SU-DHL-6 (cell line): Measurements from ENCODE around the gene ZCCHC7.

ENCODE experiments used
- H2AFZ ChIP-seq: fragments of 200-600 bp; sonication (generic); 2 replicates; pipeline ENCODE4 v1.6.1; 2014; ENCODE audit warnings: low read depth, mild to moderate bottlenecking, moderate library complexity, mixed read lengths, antibody characterized with exemption, low read length; ENCODE audit not compliant: severe bottlenecking
- H3F3A ChIP-seq: fragments of 200-600 bp; shearing (Covaris generic); 2 replicates; pipeline ENCODE4 v1.6.0; 2016; ENCODE audit warnings: antibody characterized with exemption, mild to moderate bottlenecking; ENCODE audit not compliant: insufficient read depth
- H3K27ac ChIP-seq: fragments of 200-600 bp; sonication (generic); 2 replicates; pipeline ENCODE4 v1.5.1; 2016; ENCODE audit warnings: low read depth, mild to moderate bottlenecking, low read length, moderate library complexity, mixed read lengths
- H3K27me3 ChIP-seq: fragments of 200-600 bp; sonication (generic), shearing (Covaris generic); 2 replicates; pipeline ENCODE4 v1.6.0; 2014; ENCODE audit warnings: mild to moderate bottlenecking, low read length
- H3K36me3 ChIP-seq: fragments of 200-600 bp; sonication (generic); 2 replicates; pipeline ENCODE4 v1.6.1; 2014; ENCODE audit warnings: mild to moderate bottlenecking, low read length, mixed read lengths
- H3K4me2 ChIP-seq: fragments of 300-600, 200-600 bp; shearing (Covaris generic), sonication (generic); 2 replicates; pipeline ENCODE4 v1.6.0; 2014; ENCODE audit warnings: low read length, low read depth, mild to moderate bottlenecking; ENCODE audit not compliant: poor library complexity, severe bottlenecking
- H3K4me3 ChIP-seq: fragments of 200-600 bp; sonication (generic); 2 replicates; pipeline ENCODE4 v1.5.1; 2014; ENCODE audit warnings: antibody characterized with exemption, low read length, mild to moderate bottlenecking, mixed read lengths; ENCODE audit not compliant: insufficient read depth, poor library complexity, severe bottlenecking
- H3K79me2 ChIP-seq: fragments of 200-600 bp; sonication (generic); 2 replicates; pipeline ENCODE4 v1.6.1; 2014; ENCODE audit warnings: mild to moderate bottlenecking, low read length, moderate library complexity; ENCODE audit not compliant: insufficient read depth
- H3K9ac ChIP-seq: fragments of 200-600 bp; sonication (generic); 2 replicates; pipeline ENCODE4 v1.7.0; 2014; ENCODE audit warnings: mild to moderate bottlenecking, low read length
- H3K9me2 ChIP-seq: fragments of 200-600 bp; sonication (generic); replicated peaks from 2 replicates; pipeline ENCODE4 v1.6.1; 2014; ENCODE audit warnings: low read length; ENCODE audit not compliant: insufficient read depth
- H3K9me3 ChIP-seq: fragments of 200-600 bp; sonication (generic); 2 replicates; pipeline ENCODE4 v1.6.1; 2014; ENCODE audit warnings: low read length, mixed read lengths; ENCODE audit not compliant: insufficient read depth
- H4K20me1 ChIP-seq: fragments of 200-600 bp; sonication (generic); 2 replicates; pipeline ENCODE4 v1.6.1; 2014; ENCODE audit warnings: low read depth, mild to moderate bottlenecking, antibody characterized with exemption, low read length, moderate library complexity, mixed read lengths
- EZH2phosphoT487 ChIP-seq: fragments of 200-600 bp; sonication (generic), shearing (Covaris generic); conservative IDR thresholded peaks from 2 replicates; pipeline ENCODE4 v1.6.1; 2018; ENCODE audit warnings: mild to moderate bottlenecking, antibody characterized with exemption, low read length, moderate library complexity, mixed read lengths
- TF ChIP-seq, protein P1 (sequence below): fragments of 200-600 bp; sonication (generic); IDR thresholded peaks from one replicate; pipeline ENCODE4 v1.5.1; 2017; ENCODE audit warnings: antibody characterized with exemption, mild to moderate bottlenecking, low read length, moderate library complexity; ENCODE audit not compliant: insufficient read depth, poor library complexity, severe bottlenecking

The ZCCHC7 gene

DNA sequence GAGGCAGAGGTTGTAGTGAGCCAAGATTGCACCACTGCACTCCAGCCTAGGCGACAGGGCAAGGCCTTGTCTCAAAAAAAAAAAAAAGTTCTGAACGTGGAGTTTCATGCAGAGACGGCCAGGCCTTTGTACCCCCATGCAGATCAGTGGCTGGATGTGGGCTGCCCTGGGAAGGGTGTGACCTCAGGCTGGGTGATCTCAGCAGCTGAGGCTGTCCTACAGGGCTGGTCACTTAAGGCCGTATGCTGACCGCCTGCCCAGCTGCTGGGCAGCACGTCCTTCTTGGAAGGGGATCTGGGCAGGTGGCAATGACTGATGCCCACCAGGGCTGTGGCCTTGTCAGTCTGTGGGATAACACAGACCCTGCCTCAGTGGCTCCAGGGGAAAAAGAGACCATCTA, 264.9 kb downstream of the ZCCHC7 start:
- H4K20me1 ChIP-seq, result no peaks in the 10 kb centered on the region
- H2AFZ ChIP-seq, result no peak overlapping the region
- H3K27ac ChIP-seq, result peak overlapping the region; percentile 97
- 0 out of 2 replicates have a peak, but pooled peaks cover 4% of the 10 kb centered on the region for H3K9me3 ChIP-seq
- H3K9ac ChIP-seq, result peak overlapping the region; percentile 62
- H3K27me3 ChIP-seq, result no peaks in the 10 kb centered on the region
- H3F3A ChIP-seq, result peaks cover 81% of the 10 kb centered on the region
- H3K4me3 ChIP-seq, result no peak overlapping the region
- TF ChIP-seq, protein P1, sequence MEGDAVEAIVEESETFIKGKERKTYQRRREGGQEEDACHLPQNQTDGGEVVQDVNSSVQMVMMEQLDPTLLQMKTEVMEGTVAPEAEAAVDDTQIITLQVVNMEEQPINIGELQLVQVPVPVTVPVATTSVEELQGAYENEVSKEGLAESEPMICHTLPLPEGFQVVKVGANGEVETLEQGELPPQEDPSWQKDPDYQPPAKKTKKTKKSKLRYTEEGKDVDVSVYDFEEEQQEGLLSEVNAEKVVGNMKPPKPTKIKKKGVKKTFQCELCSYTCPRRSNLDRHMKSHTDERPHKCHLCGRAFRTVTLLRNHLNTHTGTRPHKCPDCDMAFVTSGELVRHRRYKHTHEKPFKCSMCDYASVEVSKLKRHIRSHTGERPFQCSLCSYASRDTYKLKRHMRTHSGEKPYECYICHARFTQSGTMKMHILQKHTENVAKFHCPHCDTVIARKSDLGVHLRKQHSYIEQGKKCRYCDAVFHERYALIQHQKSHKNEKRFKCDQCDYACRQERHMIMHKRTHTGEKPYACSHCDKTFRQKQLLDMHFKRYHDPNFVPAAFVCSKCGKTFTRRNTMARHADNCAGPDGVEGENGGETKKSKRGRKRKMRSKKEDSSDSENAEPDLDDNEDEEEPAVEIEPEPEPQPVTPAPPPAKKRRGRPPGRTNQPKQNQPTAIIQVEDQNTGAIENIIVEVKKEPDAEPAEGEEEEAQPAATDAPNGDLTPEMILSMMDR, result no peak
- TF ChIP-seq EZH2phosphoT487, result no peak
- peaks cover 3% of the 10 kb centered on the region; the same call in 1 of the 2 replicates for H3K36me3 ChIP-seq
- no peaks in the 10 kb centered on the region; the same call in 1 of the 2 replicates for H3K79me2 ChIP-seq
- no peaks in the 10 kb centered on the region for H3K9me2 ChIP-seq
- H3K4me2 ChIP-seq, result peak overlapping the region; percentile 37

DNA sequence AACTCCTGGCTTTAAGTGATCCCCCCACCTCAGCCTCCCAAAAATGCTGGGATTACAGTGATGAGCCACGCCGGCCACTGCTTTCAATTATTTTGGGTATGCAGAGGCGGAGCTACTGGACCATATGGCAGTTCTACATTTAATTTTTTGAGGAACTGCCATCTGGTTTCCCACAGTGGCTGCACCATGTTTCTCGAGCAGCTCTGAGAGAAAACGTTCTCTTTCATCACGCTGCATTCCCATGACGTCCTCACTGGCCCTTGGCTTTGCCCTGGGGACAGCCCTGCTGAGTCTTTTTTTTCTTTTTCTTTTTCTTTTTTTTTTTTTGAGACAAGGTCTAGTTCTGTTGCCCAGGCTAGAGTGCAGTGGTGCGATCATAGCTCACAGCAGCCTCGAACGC, 266.6 kb downstream of the ZCCHC7 start:
- no peak for TF ChIP-seq EZH2phosphoT487
- TF ChIP-seq, protein P1, result no peak
- Histone ChIP-seq H3F3A (peaks cover 81% of the 10 kb centered on the region), H3K9me2 (no peaks in the 10 kb centered on the region), H3K4me3 (no peak overlapping the region), H2AFZ (no peak overlapping the region), H3K27me3 (no peaks in the 10 kb centered on the region), H4K20me1 (no peaks in the 10 kb centered on the region), H3K9me3 (0 out of 2 replicates have a peak, but pooled peaks cover 2% of the 10 kb centered on the region), H3K4me2 (peak overlapping the region; percentile 21), H3K9ac (peak overlapping the region; percentile 62), H3K36me3 (peaks cover 2% of the 10 kb centered on the region; the same call in 1 of the 2 replicates), H3K27ac (peak overlapping the region; percentile 97), H3K79me2 (no peaks in the 10 kb centered on the region; the same call in 1 of the 2 replicates)

DNA sequence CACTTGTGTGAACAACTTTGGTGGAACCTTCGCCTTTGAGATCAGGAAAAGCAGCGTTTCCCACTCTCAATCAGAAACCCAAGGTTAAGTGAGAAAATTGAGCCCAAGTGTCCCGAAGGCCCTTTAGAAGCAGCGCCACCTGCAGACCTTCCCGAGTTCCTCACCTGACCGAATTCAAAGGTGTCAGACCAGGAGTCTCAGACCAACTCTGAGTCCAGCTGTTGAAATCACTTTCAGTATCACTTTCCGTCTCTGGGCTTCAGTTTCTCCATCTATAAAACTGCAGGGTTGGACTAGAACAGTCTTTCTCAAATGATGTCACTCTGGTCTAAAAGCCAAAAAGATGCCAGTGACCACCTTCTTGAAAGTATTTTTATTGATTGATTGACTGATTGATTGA, 270.4 kb downstream of the ZCCHC7 start:
- peak overlapping the region; percentile 25 for H3K9ac ChIP-seq
- peak overlapping the region; percentile 35 for H3K4me2 ChIP-seq
- no peaks in the 10 kb centered on the region for H3K36me3 ChIP-seq
- peak overlapping the region; percentile 11 for H2AFZ ChIP-seq
- peaks cover 86% of the 10 kb centered on the region for H3F3A ChIP-seq
- peak overlapping the region; percentile 95 for H3K27ac ChIP-seq
- no peak overlapping the region for H3K4me3 ChIP-seq
- no peaks in the 10 kb centered on the region for H3K79me2 ChIP-seq
- TF ChIP-seq, protein P1, result peak; percentile 92
- no peak for TF ChIP-seq EZH2phosphoT487
- no peaks in the 10 kb centered on the region for H3K9me2 ChIP-seq
- H3K9me3 ChIP-seq, result no peaks in the 10 kb centered on the region
- no peaks in the 10 kb centered on the region for H4K20me1 ChIP-seq
- no peaks in the 10 kb centered on the region for H3K27me3 ChIP-seq
